GM18526 (cell line): ENCODE measurements around the gene LRMDA.

Experiments used
- POLR2A ChIP-seq: IDR thresholded peaks from 3 replicates; pipeline ENCODE4 v1.6.1; 2011; ENCODE audit not compliant: insufficient read length; ENCODE audit errors: extremely low read depth

Gene LRMDA

DNA sequence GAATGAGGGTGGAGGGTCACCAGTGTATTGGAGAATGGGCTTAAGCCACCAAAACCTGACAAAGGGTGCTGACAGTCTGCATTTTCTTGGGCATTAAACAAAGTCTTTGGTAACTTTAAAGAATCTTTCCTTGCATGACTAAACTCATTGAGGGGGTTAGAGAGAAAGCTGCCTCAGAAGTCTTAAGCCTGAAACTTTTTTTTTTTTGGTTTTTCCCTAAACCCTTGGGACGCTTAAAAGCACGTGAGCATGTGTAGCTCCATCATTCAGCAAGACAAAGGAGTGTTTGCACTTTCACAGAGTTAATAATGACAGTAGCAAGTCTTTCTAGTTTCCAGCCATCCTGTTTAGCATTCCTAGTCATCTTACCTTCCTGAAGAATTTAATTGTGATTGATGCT is 110.7 kb downstream of the LRMDA start:
- TF ChIP-seq POLR2A = no peak

DNA sequence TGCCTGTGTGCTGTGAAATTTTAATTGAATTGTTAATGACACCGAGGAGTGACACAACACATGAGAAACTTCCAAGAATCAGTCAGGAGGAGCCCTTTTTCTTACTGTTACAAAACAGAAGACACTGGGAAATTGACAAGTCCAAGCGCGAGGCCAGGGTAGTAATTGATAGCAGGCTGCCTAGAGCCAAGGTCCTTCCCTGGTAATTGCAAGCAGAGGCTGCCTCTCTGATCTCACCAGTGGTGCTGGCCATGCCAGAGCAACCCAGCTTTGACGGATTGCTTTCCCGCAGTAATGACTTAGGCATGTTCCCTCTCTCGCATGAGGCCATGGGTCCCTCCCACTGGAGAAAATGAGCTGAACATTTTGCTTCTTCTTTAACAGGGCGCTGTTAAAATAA is 111.5 kb downstream of the LRMDA start:
- TF ChIP-seq POLR2A = no peak

GRCh38 chr10:75544386-75544785 is 113.0 kb downstream of the LRMDA start:
- no peak for TF ChIP-seq POLR2A

DNA sequence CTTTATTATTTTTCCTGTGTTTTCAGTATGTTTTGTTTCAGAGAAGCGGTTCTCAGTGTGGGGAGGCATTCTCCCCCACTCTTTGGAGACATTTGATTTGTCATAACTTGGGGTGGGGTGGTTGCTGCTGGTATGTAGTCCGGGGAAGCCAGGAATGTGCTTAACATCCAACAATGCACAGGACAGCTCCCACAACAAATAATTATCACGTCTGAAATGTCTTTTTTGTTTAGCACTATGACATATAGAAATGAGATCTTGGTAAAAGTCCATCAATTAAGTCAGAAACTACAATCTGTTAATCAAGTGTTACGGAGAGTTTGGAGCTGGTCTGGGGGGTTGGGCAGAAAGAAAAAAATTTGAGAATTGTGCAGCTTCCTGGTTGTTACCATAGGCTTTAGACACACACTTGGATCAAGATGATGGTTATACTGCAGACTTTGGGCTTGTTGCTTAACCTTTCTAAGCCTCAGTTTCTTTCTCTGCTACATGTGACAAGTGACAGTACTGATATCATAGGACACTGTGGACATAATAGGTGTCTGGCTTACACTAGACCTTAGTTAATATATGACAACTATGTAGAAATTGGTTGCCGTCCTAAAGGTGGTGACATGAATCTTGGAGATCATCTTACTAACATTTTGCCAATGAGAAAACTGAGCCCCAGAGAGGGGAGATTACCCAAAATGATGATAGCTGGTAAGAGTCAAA is 113.7 kb downstream of the LRMDA start:
- TF ChIP-seq POLR2A = no peak

DNA sequence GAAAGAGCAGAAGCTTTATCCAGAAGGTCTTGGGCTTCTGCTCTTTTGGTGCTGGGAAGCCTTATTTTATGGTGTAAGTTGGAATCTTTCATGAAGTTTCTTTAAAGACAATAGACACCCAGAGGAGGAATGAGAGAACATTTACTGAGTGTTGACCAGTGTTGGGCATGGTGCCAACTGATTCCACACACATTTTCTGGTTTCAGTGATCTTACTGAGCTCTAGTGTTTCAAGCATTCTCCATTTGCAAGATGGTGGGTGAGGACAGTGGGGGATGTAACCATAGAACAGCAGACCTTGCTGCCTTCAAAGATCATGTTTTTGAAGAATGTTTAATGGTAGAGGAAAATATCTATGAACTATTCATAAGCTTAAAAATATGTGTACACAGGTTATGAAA is 114.6 kb downstream of the LRMDA start:
- TF ChIP-seq POLR2A = no peak

DNA sequence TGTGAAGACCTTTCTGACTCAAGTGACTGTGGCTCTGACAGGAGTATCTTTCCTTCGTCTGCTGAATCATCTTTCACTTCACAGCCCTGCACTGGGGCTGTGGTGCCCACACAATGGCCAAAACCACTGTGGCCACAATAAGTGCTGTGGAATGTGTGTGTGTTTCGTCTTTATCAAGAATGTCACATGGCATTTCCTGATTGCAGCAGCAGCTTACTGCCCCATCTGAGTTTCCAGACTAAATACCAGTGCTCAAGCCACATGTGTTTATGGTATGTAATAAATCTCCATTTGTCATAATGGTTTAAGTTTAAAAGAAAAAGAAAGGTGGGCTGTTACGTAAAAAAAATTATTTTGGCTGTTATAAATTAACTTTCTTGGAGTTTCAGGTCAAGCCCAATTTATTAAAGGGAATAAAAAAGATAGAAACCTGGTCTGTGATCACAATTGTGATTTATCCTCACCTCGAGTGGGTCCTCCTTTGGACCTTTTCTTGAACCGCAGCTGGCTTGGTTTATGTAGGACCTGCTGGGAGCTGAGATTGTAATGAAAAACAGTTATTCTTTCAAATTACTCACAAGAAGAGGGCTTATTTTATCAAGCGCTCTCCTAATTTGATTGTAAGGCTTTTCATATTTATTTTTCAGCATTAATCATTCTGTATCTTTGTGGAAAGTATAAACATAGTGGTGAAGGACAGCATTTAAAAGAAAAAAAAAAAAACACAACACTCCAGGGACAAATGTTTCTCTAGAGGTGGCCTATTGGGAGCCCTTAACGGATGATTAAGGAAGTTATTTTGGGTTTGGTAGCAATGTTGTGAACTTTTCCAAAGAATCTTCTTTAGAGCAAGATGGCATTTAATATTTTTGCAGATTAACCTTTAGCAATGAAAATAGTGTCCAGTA is 116.2 kb downstream of the LRMDA start:
- TF ChIP-seq POLR2A = no peak

DNA sequence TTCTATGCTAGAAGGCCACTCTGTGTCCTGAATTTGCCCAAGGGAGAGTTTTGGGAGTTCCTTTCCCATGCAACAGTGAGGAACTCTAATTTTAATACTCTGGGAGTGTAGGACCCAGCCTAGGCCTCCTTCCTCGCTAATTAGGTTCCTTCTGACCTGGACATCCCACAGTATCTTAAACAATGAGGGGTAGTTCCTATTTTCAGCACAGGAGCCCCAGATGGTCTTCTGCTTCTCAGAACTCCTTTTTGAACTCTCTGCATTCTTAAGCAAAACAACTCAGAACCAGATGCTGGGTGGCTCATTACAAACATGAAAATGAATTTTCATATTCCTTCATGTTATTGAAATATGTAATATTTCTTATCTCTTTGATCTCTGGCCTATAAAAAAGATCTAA is 116.9 kb downstream of the LRMDA start:
- TF ChIP-seq POLR2A = no peak

DNA sequence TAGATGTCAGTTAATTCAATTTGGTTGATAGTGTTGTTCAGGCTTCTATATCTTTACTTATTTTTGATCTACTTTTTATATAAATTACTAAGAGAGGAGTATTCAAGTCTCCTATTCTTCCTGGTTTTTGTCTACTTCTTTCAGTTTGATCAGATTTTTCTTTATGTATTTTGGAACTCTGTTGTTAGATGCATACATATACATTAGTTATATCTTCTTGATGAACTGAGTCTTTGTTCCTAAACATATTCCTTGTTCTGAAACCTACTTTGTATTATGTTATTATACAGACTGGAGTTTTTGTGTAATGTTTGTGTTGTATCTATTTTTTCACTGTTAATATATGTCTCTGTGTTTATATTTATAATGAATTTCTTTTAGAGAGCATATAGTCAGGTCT is 118.8 kb downstream of the LRMDA start:
- TF ChIP-seq POLR2A = no peak

GRCh38 chr10:75552171-75552570 is 120.7 kb downstream of the LRMDA start:
- TF ChIP-seq POLR2A = no peak

DNA sequence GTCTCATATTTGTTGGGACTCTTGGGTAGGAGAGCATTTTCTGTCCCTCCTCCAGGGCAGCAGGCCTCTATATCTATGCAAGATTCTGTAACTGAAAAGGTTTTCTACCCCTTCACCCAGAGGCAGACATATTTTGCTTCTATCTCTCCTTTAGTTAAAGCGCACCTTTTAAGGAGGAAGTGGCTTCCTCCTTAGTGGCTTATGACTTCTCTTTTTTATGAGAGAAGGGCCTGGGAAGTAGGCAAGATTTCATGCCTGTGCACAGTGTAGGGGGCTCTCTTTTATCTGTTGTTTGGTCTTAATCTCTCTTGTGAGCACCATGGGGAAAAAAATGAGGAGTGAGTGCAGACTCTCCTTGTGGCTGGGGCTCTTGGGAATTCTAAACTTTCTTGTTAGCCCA is 122.1 kb downstream of the LRMDA start:
- TF ChIP-seq POLR2A = no peak

- TF ChIP-seq POLR2A = no peak
Measured at GRCh38 chr10:75555323-75555722, 123.9 kb downstream of the LRMDA start.

DNA sequence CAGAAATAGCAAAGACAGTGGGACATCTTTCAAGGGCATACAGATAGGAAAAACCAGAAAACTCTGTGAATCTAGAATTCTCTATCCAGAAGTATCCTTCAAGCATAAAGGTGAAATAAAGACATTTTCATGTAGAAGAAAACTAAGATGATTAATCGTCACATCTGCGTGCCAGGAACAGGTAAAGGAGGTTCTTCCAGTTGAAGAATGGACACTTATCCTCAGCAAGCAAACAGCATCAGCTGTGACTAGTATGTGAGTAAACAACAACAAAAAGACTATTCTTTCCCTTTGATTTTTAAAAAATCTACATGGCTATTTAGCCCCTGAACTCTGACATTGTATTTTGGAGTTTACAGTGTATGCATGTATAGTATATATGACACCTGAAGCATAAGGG is 124.9 kb downstream of the LRMDA start:
- TF ChIP-seq POLR2A = no peak

GRCh38 chr10:75565286-75566251 is 134.1 kb downstream of the LRMDA start:
- no peak for TF ChIP-seq POLR2A

- no peak for TF ChIP-seq POLR2A
Measured at GRCh38 chr10:75568450-75569130, 137.2 kb downstream of the LRMDA start.

DNA sequence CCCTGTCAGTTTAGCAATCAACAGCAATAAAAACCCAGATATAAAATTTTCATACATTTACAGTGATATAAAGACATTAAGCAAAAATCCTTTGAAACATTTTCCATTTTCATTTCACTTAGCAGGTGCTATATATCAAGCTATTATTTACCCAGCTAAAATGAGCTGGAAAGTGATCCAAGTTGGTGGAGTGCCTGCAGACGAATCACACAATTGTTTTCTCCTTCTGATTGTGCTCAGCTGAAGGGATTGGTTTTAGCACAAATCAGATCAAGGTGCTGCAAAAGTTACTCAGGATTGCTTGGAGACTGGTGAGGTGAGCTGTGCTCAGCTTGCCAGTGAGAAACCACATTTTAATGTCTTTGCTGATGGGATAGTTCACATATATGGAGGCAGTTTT is 138.1 kb downstream of the LRMDA start:
- TF ChIP-seq POLR2A = no peak
